ENCODE measurements around the gene LVRN. TPM values are rescaled to one million over a fixed set of nuclear protein-coding genes. Genes with fewer than 3 reads are reported as not detected.
A peak's percentile ranks its signal among the peaks of the same experiment; 100 is the strongest.

Gene LVRN
- total RNA-seq, 1 donor from 2014 or later: 0.58 TPM

DNA sequence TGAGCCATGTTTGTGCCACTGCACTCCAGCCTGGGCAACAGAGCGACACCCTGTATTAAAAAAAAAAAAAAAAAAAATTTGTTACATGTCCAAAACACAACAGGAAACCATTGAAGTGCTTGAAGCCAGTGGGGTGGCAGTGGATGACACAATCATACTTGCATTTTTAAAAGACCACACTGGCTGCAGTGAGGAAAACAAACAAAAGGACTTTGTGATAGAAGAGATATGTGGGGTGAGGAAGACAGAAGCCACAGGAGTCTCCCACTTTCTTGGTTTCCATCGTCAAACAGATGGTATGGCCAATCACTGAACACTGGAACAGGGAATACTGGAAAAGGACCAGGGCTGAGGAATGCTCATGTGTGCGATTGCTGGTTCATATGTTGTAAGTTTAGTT lies 101.7 kb downstream of the LVRN start:
- H3K4me3 ChIP-seq (ENCODE audit: low read depth, low read length): no peak overlapping the region
- TF ChIP-seq, protein P1, sequence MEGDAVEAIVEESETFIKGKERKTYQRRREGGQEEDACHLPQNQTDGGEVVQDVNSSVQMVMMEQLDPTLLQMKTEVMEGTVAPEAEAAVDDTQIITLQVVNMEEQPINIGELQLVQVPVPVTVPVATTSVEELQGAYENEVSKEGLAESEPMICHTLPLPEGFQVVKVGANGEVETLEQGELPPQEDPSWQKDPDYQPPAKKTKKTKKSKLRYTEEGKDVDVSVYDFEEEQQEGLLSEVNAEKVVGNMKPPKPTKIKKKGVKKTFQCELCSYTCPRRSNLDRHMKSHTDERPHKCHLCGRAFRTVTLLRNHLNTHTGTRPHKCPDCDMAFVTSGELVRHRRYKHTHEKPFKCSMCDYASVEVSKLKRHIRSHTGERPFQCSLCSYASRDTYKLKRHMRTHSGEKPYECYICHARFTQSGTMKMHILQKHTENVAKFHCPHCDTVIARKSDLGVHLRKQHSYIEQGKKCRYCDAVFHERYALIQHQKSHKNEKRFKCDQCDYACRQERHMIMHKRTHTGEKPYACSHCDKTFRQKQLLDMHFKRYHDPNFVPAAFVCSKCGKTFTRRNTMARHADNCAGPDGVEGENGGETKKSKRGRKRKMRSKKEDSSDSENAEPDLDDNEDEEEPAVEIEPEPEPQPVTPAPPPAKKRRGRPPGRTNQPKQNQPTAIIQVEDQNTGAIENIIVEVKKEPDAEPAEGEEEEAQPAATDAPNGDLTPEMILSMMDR (conservative IDR thresholded peaks at IDR 0.05; ENCODE audit: low read depth, low read length): no peak
- DNase-seq (ENCODE audit: low read depth): no peak

DNA sequence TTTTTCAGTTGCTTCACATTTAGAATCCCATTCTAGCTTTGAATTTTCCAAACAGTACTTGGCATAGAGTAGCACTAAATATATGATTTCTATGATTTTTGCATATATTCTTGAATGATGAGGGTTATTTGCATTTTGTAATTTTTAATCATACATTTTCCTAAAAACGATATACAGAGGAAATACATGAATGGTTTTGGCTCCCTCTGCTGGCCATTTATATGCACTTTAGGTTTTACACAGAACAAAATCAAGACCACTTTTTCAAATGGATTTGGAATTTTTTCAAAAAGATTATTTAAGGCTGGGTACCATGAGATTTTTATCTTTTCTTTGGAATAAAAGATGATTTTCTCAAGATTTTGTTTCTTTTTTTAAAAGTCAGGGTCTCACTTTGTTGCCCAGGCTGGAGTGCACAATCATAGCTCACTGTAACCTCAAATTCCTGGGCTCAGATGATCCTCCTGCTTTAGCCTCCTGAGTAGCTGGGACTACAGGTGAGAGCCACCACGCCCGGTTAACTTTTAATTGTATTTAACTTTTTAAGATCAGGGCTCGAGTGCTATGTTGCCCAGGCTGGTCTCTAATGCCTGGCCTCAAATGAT lies 105.9 kb downstream of the LVRN start:
- H3K4me3 ChIP-seq (ENCODE audit: low read depth, low read length): no peak overlapping the region
- DNase-seq (ENCODE audit: low read depth): no peak
- TF ChIP-seq, protein P1 (conservative IDR thresholded peaks at IDR 0.05; ENCODE audit: low read depth, low read length): peak; percentile 65

DNA sequence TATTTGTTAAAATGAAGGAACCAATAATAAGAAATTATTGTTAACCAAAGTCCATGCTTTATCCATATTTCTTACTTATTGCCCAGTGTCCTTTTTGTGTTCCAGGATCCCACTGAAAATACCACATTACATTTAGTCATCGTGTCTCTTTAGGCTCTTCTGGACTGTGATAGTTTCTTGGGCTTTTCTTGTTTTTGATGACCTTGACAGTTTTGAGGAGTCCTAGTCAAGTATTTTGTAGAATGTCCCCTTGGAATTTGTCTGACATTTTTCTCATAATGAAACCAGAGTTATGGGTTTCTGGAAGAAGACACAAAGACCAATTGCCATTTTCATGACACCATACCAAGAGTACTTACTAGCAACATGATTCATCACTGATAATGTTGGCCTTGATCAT lies 108.9 kb downstream of the LVRN start:
- no peak for DNase-seq (ENCODE audit: low read depth)
- TF ChIP-seq, protein P1 (conservative IDR thresholded peaks at IDR 0.05; ENCODE audit: low read depth, low read length): no peak
- H3K4me3 ChIP-seq (ENCODE audit: low read depth, low read length): no peak overlapping the region

DNA sequence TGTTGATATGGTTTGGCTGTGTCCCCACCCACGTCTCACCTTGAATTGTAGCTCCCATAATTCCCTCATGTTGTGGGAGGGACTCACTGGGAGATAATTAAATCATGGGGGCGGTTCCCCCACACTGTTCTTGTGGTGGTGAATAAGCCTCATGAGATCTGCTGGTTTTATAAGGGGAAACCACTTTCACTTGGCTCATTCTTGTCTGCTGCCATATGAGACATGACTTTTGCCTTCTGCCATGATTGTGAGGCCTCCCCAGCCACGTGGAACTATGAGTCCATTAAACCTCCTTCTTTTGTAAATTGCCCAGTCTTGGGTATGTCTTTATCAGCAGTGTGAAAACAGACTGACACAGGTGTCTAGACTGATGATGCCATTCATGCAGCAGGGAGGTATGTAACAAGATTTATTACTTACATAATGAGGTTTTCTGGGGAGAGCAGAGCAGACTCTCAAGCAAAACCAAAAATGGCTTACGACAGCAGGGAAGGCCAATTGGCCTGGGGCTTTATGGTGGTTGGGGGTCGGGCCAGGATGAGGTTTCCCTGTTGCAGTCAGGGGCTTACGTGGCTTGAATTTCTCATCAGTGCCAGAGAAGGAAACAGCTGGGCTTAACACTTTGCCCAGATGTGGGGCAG lies 113.0 kb downstream of the LVRN start:
- DNase-seq (ENCODE audit: low read depth): no peak
- TF ChIP-seq, protein P1 (conservative IDR thresholded peaks at IDR 0.05; ENCODE audit: low read depth, low read length): no peak
- H3K4me3 ChIP-seq (ENCODE audit: low read depth, low read length): no peak overlapping the region

DNA sequence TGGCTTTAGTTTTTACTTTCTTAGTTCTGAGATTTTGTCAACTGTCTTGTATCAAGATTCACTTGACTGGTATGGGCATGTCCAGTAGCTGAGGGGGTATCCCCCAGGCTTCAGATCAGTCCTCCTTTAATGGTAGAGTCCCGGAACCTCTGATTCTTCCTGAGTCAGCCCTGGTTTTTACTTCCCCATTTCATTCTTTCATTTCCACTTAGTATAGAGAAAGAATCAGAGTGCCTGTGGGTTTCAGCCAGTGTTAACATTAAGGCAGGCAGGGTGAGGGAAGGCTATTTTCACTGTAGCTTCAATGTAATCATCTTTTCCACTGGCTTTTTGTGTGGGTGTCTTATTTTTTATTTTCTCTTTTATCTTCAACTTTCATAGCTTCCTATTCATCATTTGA lies 114.2 kb downstream of the LVRN start:
- DNase-seq (ENCODE audit: low read depth): no peak
- TF ChIP-seq, protein P1 (conservative IDR thresholded peaks at IDR 0.05; ENCODE audit: low read depth, low read length): no peak
- H3K4me3 ChIP-seq (ENCODE audit: low read depth, low read length): no peak overlapping the region

Other genes starting within 250 kb of the LVRN start
- 1.7 and 2.1 TPM in 2 replicates for gene CDO1, start 145.8 kb upstream of the LVRN start, total RNA-seq
- gene ATG12, start 120.9 kb upstream of the LVRN start, total RNA-seq: 20.6 and 26.5 TPM in 2 replicates
- 73.2 and 144 TPM in 2 replicates for gene AP3S1, start 120.5 kb upstream of the LVRN start, total RNA-seq
- gene ARL14EPL, start 70.0 kb downstream of the LVRN start, total RNA-seq: 0.17 TPM in 1 of 2 replicates, not detected in the other
- 32.2 and 33.6 TPM in 2 replicates for gene COMMD10, start 122.5 kb downstream of the LVRN start, total RNA-seq